NCI-H128 (cell line): ENCODE measurements around the gene AJM1.
A peak's percentile ranks its signal among the peaks of the same experiment; 100 is the strongest.
"Not testable (repeated sequence)": the region's sequence is repeated elsewhere in the genome, so short reads cannot be mapped to it uniquely, and the experiment has no call there.

Experiments used
- DNase-seq: peaks from one replicate; lab custom pipeline; 2025; ENCODE audit not compliant: unreplicated experiment; lab: John Stamatoyannopoulos, UW

Gene AJM1

GRCh38 chr9:136829981-136830885 lies 12.0 kb upstream of the AJM1 start:
- no peak for DNase-seq

- DNase-seq = no peak
Observed at GRCh38 chr9:136831002-136831719, 11.1 kb upstream of the AJM1 start.

- no peak for DNase-seq
Observed at GRCh38 chr9:136831720-136832104, 10.6 kb upstream of the AJM1 start.

GRCh38 chr9:136832581-136832980 lies 9.7 kb upstream of the AJM1 start:
- no peak for DNase-seq

- DNase-seq = not testable (repeated sequence)
Observed at GRCh38 chr9:136833381-136834048, 8.8 kb upstream of the AJM1 start.

GRCh38 chr9:136835162-136835931 lies 6.9 kb upstream of the AJM1 start:
- no peak for DNase-seq

GRCh38 chr9:136835932-136836904 lies 6.1 kb upstream of the AJM1 start:
- no peak for DNase-seq

GRCh38 chr9:136837146-136837855 lies 5.0 kb upstream of the AJM1 start:
- no peak for DNase-seq

GRCh38 chr9:136837856-136838277 lies 4.4 kb upstream of the AJM1 start:
- DNase-seq = not testable (repeated sequence)

GRCh38 chr9:136838314-136839228 lies 3.7 kb upstream of the AJM1 start:
- DNase-seq = no peak

- DNase-seq = no peak
Observed at GRCh38 chr9:136839229-136840139, 2.8 kb upstream of the AJM1 start.

GRCh38 chr9:136840140-136840876 lies 2.0 kb upstream of the AJM1 start:
- no peak for DNase-seq

- peak; percentile 72 for DNase-seq
Observed at GRCh38 chr9:136840877-136841645, 1.2 kb upstream of the AJM1 start.

GRCh38 chr9:136841646-136842379 lies 465 bp upstream of the AJM1 start:
- DNase-seq = not testable (repeated sequence)
